ENCODE data around the gene DLGAP5. TPM values are rescaled to one million over a fixed set of nuclear protein-coding genes. Genes with fewer than 3 reads are reported as not detected.
A peak's percentile ranks its signal among the peaks of the same experiment; 100 is the strongest.

DLGAP5 gene
- total and polyA plus RNA-seq, 2 experiments from 2014 or later, result 13.5 to 15.5 TPM

GRCh38 chr14:55105991-55106390, 85.4 kb downstream of the DLGAP5 start:
- peaks cover 49% of the 10 kb centered on the region for H3F3A ChIP-seq (ENCODE audit: insufficient read depth)
- no peaks in the 10 kb centered on the region for H3K27me3 ChIP-seq (replicated peaks; ENCODE audit: insufficient read depth)
- no peaks in the 10 kb centered on the region for H4K20me1 ChIP-seq (ENCODE audit: insufficient read depth)
- H3K36me3 ChIP-seq (ENCODE audit: low read depth), result no peaks in the 10 kb centered on the region
- TF ChIP-seq EZH2phosphoT487 (IDR thresholded peaks at IDR 0.05; ENCODE audit: insufficient read depth, low read depth), result no peak
- no peak for TF ChIP-seq EZH2 (IDR thresholded peaks at IDR 0.05; ENCODE audit: insufficient read depth, poor library complexity, severe bottlenecking)
- H3K9ac ChIP-seq, result no peak overlapping the region
- H3K9me2 ChIP-seq (ENCODE audit: insufficient read depth), result no peaks in the 10 kb centered on the region
- H3K4me2 ChIP-seq (ENCODE audit: unreplicated experiment), result no peak overlapping the region
- in situ Hi-C loops (cut with MboI), result no loop called here
- no peak overlapping the region for H3K4me3 ChIP-seq
- 60 to 71% methylated on average over 7 of the region's 7 CpGs for WGBS, 2 experiments (ENCODE audit: low coverage in 1 of 2, low lambda C conversion rate in 2 of 2, missing lambda C conversion rate in 2 of 2)
- H3K27ac ChIP-seq, result no peak overlapping the region
- H3K9me3 ChIP-seq (ENCODE audit: low read depth), result no peaks in the 10 kb centered on the region
- peaks cover 61% of the 10 kb centered on the region for H3K4me1 ChIP-seq (ENCODE audit: insufficient read depth)
- no peaks in the 10 kb centered on the region for H3K79me2 ChIP-seq (ENCODE audit: insufficient read depth)
- no peak for DNase-seq
- H2AFZ ChIP-seq, result no peak overlapping the region

GRCh38 chr14:55103971-55104954, 87.1 kb downstream of the DLGAP5 start:
- Histone ChIP-seq H3K4me3 (peak overlapping the region; percentile 60; the same call in 1 of the 2 replicates), H2AFZ (peak overlapping the region; percentile 15; the same call in 1 of the 2 replicates), H3K9ac (peak overlapping the region; percentile 90), H3K4me2 (ENCODE audit: unreplicated experiment) (peak overlapping the region; percentile 80), H3K27ac (peak overlapping the region; percentile 100), H3K9me3 (ENCODE audit: low read depth) (no peaks in the 10 kb centered on the region), H3F3A (ENCODE audit: insufficient read depth) (peaks cover 47% of the 10 kb centered on the region), H3K79me2 (ENCODE audit: insufficient read depth) (no peaks in the 10 kb centered on the region), H3K9me2 (ENCODE audit: insufficient read depth) (no peaks in the 10 kb centered on the region), H3K27me3 (replicated peaks; ENCODE audit: insufficient read depth) (no peaks in the 10 kb centered on the region), H4K20me1 (ENCODE audit: insufficient read depth) (no peaks in the 10 kb centered on the region), H3K36me3 (ENCODE audit: low read depth) (no peaks in the 10 kb centered on the region), H3K4me1 (ENCODE audit: insufficient read depth) (peaks cover 67% of the 10 kb centered on the region)
- TF ChIP-seq EZH2 (IDR thresholded peaks at IDR 0.05; ENCODE audit: insufficient read depth, poor library complexity, severe bottlenecking) (no peak), EZH2phosphoT487 (IDR thresholded peaks at IDR 0.05; ENCODE audit: insufficient read depth, low read depth) (no peak)
- WGBS, 2 experiments (ENCODE audit: low coverage in 1 of 2, low lambda C conversion rate in 2 of 2, missing lambda C conversion rate in 2 of 2), result 78 to 82% methylated on average over 6 of the region's 6 CpGs
- in situ Hi-C loops (cut with MboI), result no loop called here
- no peak for DNase-seq

- H2AFZ ChIP-seq, result peak overlapping the region; percentile 38
- peaks cover 57% of the 10 kb centered on the region for H3K4me1 ChIP-seq (ENCODE audit: insufficient read depth)
- 3 to 4% methylated on average over 13 of the region's 13 CpGs for WGBS, 2 experiments (ENCODE audit: low coverage in 1 of 2, low lambda C conversion rate in 2 of 2, missing lambda C conversion rate in 2 of 2)
- peak overlapping the region; percentile 90 for H3K9ac ChIP-seq
- H3K36me3 ChIP-seq (ENCODE audit: low read depth), result no peaks in the 10 kb centered on the region
- peaks cover 37% of the 10 kb centered on the region for H3F3A ChIP-seq (ENCODE audit: insufficient read depth)
- peak overlapping the region; percentile 80 for H3K4me2 ChIP-seq (ENCODE audit: unreplicated experiment)
- peak; percentile 97 for DNase-seq
- TF ChIP-seq EZH2phosphoT487 (IDR thresholded peaks at IDR 0.05; ENCODE audit: insufficient read depth, low read depth) (no peak), EZH2 (IDR thresholded peaks at IDR 0.05; ENCODE audit: insufficient read depth, poor library complexity, severe bottlenecking) (no peak)
- H4K20me1 ChIP-seq (ENCODE audit: insufficient read depth), result no peaks in the 10 kb centered on the region
- no peaks in the 10 kb centered on the region for H3K27me3 ChIP-seq (replicated peaks; ENCODE audit: insufficient read depth)
- H3K4me3 ChIP-seq, result peak overlapping the region; percentile 60
- in situ Hi-C loops (cut with MboI), result no loop called here
- H3K9me2 ChIP-seq (ENCODE audit: insufficient read depth), result no peaks in the 10 kb centered on the region
- H3K9me3 ChIP-seq (ENCODE audit: low read depth), result no peaks in the 10 kb centered on the region
- peak overlapping the region; percentile 100 for H3K27ac ChIP-seq
- H3K79me2 ChIP-seq (ENCODE audit: insufficient read depth), result no peaks in the 10 kb centered on the region
These were observed 88.3 kb downstream of the DLGAP5 start for GRCh38 chr14:55103005-55103640.

- TF ChIP-seq EZH2 (IDR thresholded peaks at IDR 0.05; ENCODE audit: insufficient read depth, poor library complexity, severe bottlenecking) (no peak), EZH2phosphoT487 (IDR thresholded peaks at IDR 0.05; ENCODE audit: insufficient read depth, low read depth) (peak; percentile 93)
- DNase-seq, result peak; percentile 99
- H2AFZ ChIP-seq, result peak overlapping the region; percentile 38; the same call in 1 of the 2 replicates
- no peaks in the 10 kb centered on the region for H3K9me3 ChIP-seq (ENCODE audit: low read depth)
- peak overlapping the region; percentile 90 for H3K9ac ChIP-seq
- H3K27ac ChIP-seq, result peak overlapping the region; percentile 100
- peak overlapping the region; percentile 80 for H3K4me2 ChIP-seq (ENCODE audit: unreplicated experiment)
- H3K4me3 ChIP-seq, result peak overlapping the region; percentile 60
- H3K79me2 ChIP-seq (ENCODE audit: insufficient read depth), result no peaks in the 10 kb centered on the region
- no peaks in the 10 kb centered on the region for H3K36me3 ChIP-seq (ENCODE audit: low read depth)
- peaks cover 50% of the 10 kb centered on the region for H3K4me1 ChIP-seq (ENCODE audit: insufficient read depth)
- H4K20me1 ChIP-seq (ENCODE audit: insufficient read depth), result no peaks in the 10 kb centered on the region
- H3K27me3 ChIP-seq (replicated peaks; ENCODE audit: insufficient read depth), result no peaks in the 10 kb centered on the region
- 1 to 2% methylated on average over 7 of the region's 7 CpGs for WGBS, 2 experiments (ENCODE audit: low coverage in 1 of 2, low lambda C conversion rate in 2 of 2, missing lambda C conversion rate in 2 of 2)
- no peaks in the 10 kb centered on the region for H3K9me2 ChIP-seq (ENCODE audit: insufficient read depth)
- H3F3A ChIP-seq (ENCODE audit: insufficient read depth), result peaks cover 32% of the 10 kb centered on the region
- in situ Hi-C loops (cut with MboI), result no loop called here
These were observed 89.2 kb downstream of the DLGAP5 start for GRCh38 chr14:55102141-55102621.
